ENCODE results near the gene CD4.

CD4 gene

DNA sequence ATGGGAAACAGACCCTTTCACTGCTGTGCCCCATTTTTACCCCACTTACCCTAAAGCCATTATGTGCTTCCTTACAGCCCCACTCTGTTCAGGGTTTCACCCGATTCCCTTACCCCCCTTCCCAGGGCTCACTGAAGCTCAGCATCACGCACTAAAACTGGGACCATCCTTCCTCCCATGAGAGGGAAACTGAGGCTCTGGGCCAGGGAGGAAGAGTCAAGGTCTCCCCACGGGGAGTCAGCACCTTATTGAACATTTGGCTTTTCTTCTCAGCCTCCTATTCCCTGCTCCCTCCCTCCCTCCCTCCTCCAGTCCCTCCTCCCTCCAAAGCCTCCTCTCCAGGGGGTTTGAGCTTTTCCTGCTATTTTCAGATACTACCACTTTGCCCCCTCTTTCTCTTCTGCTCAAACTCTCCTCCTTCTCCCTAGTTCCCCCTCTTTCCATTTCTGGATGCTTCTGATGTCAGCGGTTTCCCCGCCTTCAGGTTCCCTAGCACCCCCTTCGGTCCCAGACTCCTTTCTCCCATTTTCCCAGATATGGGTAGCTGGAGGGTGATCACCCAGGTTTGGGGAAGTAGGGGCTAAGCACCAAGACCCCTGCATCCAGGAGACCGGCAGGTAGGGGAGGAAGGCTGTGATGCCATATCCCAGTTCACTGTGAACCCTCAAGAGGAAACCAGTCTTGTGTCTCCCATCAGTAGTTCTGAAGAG, 33.3 kb downstream of the CD4 start:
- Mint-ChIP-seq H3K27me3 (peaks cover 47% of the 10 kb centered on the region), H3K4me3 (peak overlapping the region; percentile 47), H3K4me1 (peaks cover 28% of the 10 kb centered on the region)

DNA sequence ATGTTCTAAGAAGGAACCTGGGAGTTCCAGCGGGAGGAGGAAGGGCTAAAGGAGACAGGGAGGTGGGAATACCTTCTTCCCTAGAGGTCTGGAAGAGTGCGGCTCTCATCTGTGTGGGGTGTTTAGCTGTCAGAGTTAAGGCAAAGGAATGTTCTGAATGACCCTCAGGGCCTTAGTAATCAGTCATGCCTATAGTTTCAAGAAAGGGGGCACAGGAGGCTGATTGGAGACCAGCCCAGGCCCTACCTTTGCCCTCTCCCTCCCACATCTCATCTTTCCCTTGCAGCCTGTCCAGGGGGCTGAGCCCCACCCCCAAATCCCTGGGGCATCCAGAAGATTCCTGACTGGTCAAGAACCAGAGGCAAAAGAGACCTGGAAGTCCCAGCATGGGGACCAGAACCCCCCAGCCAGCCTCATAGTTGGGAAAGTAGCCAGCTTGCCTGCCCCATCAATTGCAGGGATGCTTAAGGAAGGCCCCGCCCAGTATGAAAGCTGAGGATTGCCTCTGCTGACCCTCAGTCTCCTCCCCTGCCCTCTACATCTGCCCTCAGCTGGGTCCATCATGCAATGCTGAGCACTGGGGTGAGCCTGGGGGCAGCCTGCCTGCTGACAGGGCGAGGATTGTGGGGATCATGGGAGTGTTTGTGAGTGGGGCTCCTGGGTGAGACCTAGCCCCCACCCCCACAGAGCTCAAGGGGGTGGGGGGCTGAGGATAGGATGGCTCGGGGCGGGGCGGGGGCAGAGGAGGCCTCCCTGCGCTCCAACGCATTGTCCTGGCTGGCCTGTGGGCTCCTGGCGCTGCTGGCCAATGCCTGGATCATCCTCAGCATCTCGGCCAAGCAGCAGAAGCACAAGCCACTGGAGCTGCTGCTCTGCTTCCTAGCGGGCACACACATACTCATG, 34.1 kb downstream of the CD4 start:
- Mint-ChIP-seq H3K27me3 (peaks cover 47% of the 10 kb centered on the region), H3K4me1 (peaks cover 29% of the 10 kb centered on the region), H3K36me3 (no peaks in the 10 kb centered on the region), H3K27ac (no peak overlapping the region), H3K9me3 (no peaks in the 10 kb centered on the region), H3K4me3 (no peak overlapping the region)
- DNase-seq (ENCODE audit: low spot score in 2 of 2) = no peak
- ATAC-seq (ENCODE audit: low read depth) = no peak

More for the DNA sequence above, 33.3 kb downstream of the CD4 start:
- H3K36me3 Mint-ChIP-seq = no peaks in the 10 kb centered on the region
- DNase-seq (ENCODE audit: low spot score in 2 of 2) (no peak), ATAC-seq (ENCODE audit: low read depth) (no peak)
- no peak overlapping the region for H3K27ac Mint-ChIP-seq
- H3K9me3 Mint-ChIP-seq = no peaks in the 10 kb centered on the region

DNA sequence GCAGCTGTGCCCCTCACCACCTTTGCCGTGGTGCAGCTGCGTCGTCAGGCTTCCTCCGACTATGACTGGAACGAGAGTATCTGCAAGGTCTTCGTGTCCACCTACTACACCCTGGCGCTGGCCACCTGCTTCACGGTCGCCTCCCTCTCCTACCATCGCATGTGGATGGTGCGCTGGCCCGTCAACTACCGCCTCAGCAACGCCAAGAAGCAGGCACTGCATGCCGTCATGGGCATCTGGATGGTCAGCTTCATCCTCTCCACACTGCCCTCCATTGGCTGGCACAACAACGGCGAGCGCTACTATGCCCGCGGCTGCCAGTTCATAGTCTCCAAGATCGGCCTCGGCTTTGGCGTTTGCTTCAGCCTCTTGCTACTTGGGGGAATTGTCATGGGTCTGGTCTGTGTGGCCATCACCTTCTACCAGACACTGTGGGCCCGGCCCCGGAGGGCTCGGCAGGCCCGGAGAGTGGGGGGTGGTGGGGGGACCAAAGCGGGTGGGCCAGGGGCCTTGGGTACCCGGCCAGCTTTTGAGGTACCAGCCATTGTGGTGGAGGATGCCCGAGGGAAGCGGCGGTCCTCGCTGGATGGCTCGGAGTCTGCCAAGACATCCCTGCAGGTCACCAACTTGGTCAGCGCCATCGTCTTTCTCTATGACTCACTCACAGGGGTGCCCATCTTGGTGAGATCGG, 34.9 kb downstream of the CD4 start:
- no peak for DNase-seq (ENCODE audit: low spot score in 2 of 2)
- H3K27me3 Mint-ChIP-seq = peaks cover 52% of the 10 kb centered on the region
- H3K4me1 Mint-ChIP-seq = peaks cover 34% of the 10 kb centered on the region

DNA sequence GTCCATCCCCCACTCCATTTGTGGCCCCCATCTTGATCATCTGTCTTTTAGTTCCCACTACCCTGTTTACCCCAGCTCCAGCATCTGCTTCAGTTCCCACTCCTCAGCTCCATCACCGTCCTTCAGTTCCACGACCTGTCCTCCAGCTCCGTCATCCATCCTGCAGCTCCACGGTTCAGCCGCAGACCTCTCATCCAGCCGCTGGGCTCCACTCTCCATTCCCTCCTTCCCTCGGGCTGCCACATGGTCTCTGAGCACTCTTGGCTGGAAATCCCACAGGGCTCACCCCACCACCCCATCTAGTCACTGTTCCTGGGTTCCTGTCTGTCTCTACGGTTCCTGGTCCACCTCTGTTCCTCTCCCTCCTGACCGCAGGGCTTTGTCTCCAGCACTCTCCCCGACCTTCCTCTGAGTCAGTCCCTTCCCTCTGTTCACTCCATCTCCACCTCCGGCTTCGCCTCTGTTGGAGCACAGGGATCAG, 35.6 kb downstream of the CD4 start:
- no peaks in the 10 kb centered on the region for H3K9me3 Mint-ChIP-seq
- H3K4me3 Mint-ChIP-seq = no peak overlapping the region
- no peaks in the 10 kb centered on the region for H3K36me3 Mint-ChIP-seq
- peaks cover 37% of the 10 kb centered on the region for H3K4me1 Mint-ChIP-seq
- no peak overlapping the region for H3K27ac Mint-ChIP-seq
- DNase-seq (ENCODE audit: low spot score in 2 of 2) (no peak), ATAC-seq (ENCODE audit: low read depth) (no peak)
- H3K27me3 Mint-ChIP-seq = peaks cover 55% of the 10 kb centered on the region

More for the DNA sequence above, 34.9 kb downstream of the CD4 start:
- Mint-ChIP-seq H3K36me3 (no peaks in the 10 kb centered on the region), H3K9me3 (no peaks in the 10 kb centered on the region), H3K27ac (no peak overlapping the region), H3K4me3 (no peak overlapping the region)
- no peak for ATAC-seq (ENCODE audit: low read depth)

DNA sequence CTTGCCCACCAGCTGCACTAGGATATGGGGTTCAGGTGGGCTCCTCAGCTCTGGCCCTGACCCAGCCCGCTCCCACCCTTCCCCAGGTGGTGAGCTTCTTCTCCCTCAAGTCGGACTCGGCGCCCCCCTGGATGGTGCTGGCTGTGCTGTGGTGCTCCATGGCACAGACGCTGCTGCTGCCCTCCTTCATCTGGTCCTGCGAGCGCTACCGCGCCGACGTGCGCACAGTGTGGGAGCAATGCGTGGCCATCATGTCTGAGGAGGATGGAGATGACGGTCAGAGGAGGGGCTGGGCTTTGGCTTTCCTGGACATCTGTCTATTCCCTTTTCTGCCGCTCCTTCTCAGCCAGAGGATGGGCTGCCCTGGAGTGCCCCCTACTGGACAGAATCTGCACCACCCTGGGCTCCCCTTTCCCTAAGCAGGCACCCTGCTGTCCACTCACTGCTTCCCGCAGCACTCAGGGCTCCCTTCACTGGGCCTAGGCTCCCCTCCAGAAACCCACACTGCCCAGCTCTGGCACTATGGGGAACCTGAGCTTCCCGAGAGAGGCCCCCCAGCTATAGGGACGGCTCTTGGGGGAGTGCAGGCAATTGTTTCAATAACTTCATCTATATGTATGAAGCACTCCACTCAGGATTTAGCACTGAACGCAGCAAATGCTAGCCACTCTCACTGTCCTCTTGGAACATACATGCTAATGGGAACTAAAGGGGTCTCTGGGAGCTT, 36.2 kb downstream of the CD4 start:
- H3K9me3 Mint-ChIP-seq = no peaks in the 10 kb centered on the region
- H3K27me3 Mint-ChIP-seq = peaks cover 58% of the 10 kb centered on the region
- H3K4me1 Mint-ChIP-seq = peaks cover 37% of the 10 kb centered on the region
- DNase-seq (ENCODE audit: low spot score in 2 of 2) (peak; percentile 73 to 82), ATAC-seq (ENCODE audit: low read depth) (peak; percentile 57)
- H3K36me3 Mint-ChIP-seq = no peaks in the 10 kb centered on the region
- no peak overlapping the region for H3K4me3 Mint-ChIP-seq
- H3K27ac Mint-ChIP-seq = no peak overlapping the region

DNA sequence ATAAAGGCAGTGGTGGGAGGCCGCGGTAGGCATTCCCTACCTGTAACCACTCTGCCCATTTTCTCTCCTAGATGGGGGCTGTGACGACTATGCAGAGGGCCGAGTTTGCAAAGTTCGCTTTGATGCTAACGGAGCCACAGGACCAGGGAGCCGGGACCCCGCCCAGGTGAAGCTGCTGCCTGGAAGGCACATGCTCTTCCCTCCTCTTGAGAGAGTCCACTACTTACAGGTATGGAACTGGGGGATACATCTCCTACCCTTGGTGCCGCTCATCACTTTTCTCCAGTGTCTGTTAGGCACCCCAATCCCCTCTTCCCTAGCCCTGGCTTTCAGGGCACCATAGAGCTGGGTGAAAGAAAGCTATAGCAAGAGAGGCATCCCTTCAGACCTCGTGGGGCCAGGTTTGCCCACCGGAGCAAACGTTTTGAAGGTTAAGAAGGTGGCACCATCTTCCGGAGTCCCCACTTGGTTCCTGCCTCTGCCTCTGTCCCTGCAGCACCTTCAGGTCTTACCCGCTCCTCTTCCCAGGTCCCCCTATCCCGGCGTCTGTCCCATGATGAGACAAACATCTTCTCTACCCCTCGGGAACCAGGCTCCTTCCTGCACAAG, 36.9 kb downstream of the CD4 start:
- peaks cover 34% of the 10 kb centered on the region for H3K4me1 Mint-ChIP-seq
- no peaks in the 10 kb centered on the region for H3K36me3 Mint-ChIP-seq
- H3K4me3 Mint-ChIP-seq = no peak overlapping the region
- no peak overlapping the region for H3K27ac Mint-ChIP-seq
- no peak for DNase-seq (ENCODE audit: low spot score in 2 of 2)
- no peak for ATAC-seq (ENCODE audit: low read depth)
- H3K9me3 Mint-ChIP-seq = no peaks in the 10 kb centered on the region
- peaks cover 57% of the 10 kb centered on the region for H3K27me3 Mint-ChIP-seq

DNA sequence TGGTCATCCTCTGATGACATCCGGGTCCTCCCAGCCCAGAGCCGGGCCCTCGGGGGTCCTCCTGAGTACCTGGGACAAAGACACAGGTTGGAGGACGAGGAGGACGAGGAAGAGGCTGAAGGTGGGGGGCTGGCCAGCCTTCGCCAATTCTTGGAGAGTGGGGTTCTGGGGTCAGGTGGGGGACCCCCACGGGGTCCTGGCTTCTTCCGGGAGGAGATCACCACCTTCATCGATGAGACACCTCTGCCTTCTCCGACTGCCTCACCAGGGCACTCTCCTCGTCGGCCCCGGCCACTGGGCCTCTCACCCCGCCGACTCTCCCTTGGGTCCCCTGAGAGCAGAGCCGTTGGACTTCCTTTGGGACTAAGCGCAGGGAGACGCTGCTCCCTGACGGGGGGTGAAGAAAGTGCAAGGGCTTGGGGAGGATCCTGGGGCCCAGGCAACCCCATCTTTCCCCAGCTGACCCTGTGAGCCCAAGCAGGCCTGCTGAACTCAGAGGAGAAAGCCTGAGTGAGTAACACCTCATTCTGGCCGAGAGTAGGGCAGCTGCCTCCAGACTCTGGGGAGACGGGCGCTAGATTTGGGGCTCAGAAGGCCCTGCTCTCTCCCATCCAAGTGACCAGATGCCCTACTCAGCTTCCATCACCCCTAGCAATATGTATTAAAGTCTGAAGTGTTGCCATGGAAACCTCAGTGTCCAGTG, 37.6 kb downstream of the CD4 start:
- Mint-ChIP-seq H3K4me3 (peak overlapping the region; percentile 66), H3K27me3 (peaks cover 58% of the 10 kb centered on the region), H3K4me1 (peaks cover 31% of the 10 kb centered on the region), H3K9me3 (no peaks in the 10 kb centered on the region), H3K27ac (no peak overlapping the region), H3K36me3 (no peaks in the 10 kb centered on the region)
- DNase-seq (ENCODE audit: low spot score in 2 of 2) (no peak), ATAC-seq (ENCODE audit: low read depth) (no peak)

DNA sequence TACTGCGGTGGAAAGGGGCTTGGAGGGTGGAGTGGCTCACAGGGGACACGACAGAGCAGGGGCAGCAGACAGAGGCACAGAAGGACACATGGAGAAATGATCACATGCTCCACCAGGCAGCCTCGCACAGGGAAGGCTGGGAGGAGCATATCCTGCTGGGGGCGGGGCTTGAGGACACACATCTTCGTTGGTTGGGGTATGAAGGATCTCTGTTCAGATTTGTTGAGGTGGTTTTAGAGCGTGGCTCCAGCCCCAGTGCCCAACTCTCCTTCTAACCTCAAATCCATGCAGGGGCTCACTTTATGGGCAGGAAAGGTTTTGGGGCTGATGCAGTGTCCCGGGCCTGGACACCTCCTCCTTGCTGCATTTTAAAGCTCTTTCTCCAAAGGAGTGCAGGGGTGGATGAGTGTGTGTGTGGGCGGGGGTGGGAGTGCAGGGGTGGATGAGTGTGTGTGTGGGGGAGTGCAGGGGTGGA, 38.1 kb downstream of the CD4 start:
- Mint-ChIP-seq H3K36me3 (no peaks in the 10 kb centered on the region), H3K27me3 (peaks cover 52% of the 10 kb centered on the region), H3K27ac (no peak overlapping the region), H3K4me1 (peaks cover 29% of the 10 kb centered on the region), H3K4me3 (peak overlapping the region; percentile 66), H3K9me3 (no peaks in the 10 kb centered on the region)
- no peak for ATAC-seq (ENCODE audit: low read depth)
- DNase-seq (ENCODE audit: low spot score in 2 of 2) = no peak

DNA sequence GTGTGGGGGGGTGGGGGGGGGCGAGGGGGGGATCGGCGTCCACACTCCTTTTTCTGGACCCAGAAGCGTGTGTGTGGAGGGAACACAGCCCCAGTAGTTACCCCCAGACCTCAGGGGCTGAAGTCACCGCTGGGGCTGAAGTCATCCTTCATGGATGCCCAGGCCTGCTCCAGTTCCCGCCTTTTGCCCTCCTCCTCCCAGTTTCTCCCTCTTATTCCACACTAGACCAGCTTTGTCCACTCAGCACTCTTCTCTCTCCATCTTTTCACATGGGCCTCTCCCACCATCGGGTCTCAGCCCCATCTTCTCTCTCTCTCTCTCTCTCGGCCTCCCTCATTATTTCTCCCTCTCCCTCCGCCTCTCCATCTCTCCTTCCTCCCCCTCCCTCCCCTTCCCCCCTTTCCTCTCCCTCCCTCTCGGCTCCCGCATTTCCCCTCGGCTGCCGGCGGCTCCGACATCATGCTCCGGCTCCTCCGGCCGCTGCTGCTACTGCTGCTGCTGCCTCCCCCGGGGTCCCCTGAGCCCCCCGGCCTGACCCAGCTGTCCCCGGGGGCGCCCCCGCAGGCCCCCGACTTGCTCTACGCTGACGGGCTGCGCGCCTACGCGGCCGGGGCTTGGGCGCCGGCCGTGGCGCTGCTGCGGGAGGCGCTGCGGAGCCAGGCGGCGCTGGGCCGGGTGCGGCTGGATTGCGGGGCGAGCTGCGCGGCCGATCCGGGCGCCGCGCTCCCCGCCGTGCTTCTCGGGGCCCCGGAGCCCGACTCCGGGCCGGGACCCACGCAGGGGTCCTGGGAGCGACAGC, 38.9 kb downstream of the CD4 start, which contains the start of gene P3H3:
P3H3 (plus strand) TSS at position 426 of the 799 bp plus-strand sequence; CDS start at position 460, 34 bp downstream.
- peaks cover 29% of the 10 kb centered on the region for H3K4me1 Mint-ChIP-seq
- peak within 1 kb of the TSS; percentile 85 for H3K4me3 Mint-ChIP-seq
- peak within 1 kb of the TSS; percentile 54 for H3K27ac Mint-ChIP-seq
- peak in 1 of 2 donors; percentile 53 for DNase-seq (ENCODE audit: low spot score in 2 of 2)
- peaks cover 47% of the 10 kb centered on the region for H3K27me3 Mint-ChIP-seq
- H3K9me3 Mint-ChIP-seq = no peaks in the 10 kb centered on the region
- peak; percentile 44 for ATAC-seq (ENCODE audit: low read depth)
- H3K36me3 Mint-ChIP-seq = no peaks in the 10 kb centered on the region

DNA sequence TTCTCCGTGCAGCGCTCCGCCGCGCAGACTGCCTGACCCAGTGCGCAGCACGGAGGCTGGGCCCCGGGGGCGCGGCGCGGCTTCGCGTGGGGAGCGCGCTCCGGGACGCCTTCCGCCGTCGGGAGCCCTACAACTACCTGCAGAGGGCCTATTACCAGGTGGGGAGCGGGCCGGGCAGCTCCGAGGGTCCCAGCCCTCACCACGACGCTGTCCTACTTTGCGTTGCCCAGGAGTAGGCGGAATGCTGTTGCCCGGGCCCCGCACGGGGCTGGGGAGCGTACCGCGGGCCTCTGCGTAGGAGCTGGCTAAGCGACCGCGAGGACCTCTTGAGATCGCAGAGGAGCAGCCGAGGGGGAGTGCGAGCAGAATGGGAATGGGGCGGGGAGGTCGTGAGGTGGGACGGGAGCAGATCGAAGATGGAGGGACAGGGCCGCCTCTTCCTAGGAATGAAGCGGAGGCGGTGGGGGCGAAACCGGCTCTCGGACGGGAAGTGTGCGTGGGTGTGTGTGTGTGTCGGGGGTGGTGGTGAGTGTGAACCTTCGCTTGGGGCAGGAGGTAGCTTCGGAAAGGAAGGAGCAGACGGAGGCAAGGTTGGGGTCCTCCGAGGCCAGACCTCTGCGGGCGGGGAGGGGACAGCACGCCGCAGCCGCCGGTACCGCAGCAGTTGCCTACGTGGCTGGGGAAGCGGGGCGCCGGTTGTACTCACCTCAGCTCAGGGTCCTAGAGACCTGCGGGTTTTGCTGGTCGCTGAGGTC, 39.6 kb downstream of the CD4 start:
- H3K36me3 Mint-ChIP-seq = no peaks in the 10 kb centered on the region
- H3K4me3 Mint-ChIP-seq = peak overlapping the region; percentile 85
- peak overlapping the region; percentile 54 for H3K27ac Mint-ChIP-seq
- H3K4me1 Mint-ChIP-seq = peaks cover 29% of the 10 kb centered on the region
- ATAC-seq (ENCODE audit: low read depth) = peak; percentile 65
- no peaks in the 10 kb centered on the region for H3K9me3 Mint-ChIP-seq
- peaks cover 45% of the 10 kb centered on the region for H3K27me3 Mint-ChIP-seq
- DNase-seq (ENCODE audit: low spot score in 2 of 2) = no peak

DNA sequence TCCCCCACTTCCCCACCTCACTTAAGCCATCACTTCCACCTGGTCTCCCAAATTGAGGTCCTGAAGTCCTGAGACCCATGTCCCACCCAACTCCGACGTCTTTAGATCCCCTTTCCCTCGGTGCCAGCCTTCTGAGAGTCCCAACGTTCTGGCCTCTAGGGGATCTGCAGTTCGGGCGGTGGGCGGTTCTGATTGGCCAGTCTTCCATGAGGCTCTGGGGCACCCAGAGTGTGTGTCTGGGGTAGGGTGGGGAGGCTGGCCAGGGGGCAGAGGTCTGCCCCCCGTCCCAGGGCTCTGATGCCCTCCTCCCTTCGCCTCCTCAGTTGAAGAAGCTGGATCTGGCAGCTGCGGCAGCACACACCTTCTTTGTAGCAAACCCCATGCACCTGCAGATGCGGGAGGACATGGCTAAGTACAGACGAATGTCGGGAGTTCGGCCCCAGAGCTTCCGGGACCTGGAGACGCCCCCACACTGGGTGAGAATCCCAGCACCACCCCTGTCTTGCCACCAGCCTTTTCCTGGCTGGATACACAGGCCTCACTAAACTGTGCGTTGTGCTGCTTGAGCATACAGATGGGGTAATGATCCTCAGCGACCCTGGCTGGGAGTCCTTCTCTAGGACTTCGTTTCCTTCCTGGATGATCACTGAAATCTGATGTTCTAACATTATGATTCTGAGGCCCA, 40.4 kb downstream of the CD4 start:
- Mint-ChIP-seq H3K27ac (peak overlapping the region; percentile 54), H3K9me3 (no peaks in the 10 kb centered on the region), H3K4me1 (peaks cover 27% of the 10 kb centered on the region), H3K36me3 (no peaks in the 10 kb centered on the region), H3K27me3 (peaks cover 40% of the 10 kb centered on the region), H3K4me3 (peak overlapping the region; percentile 85)
- ATAC-seq (ENCODE audit: low read depth) = peak; percentile 9
- no peak for DNase-seq (ENCODE audit: low spot score in 2 of 2)
